Nephron progenitor cell (in vitro differentiated cells): ENCODE results near the gene ARHGAP42.

Experiments
- DNase-seq: peaks from one replicate; pipeline ENCODE4 v3.0.0; 2021
- H3K27ac Mint-ChIP-seq: 2 replicates; pipeline ENCODE4 v1.8.0; 2021; ENCODE audit warnings: mild to moderate bottlenecking, moderate library complexity, mixed read lengths
- H3K27me3 Mint-ChIP-seq: 2 replicates; pipeline ENCODE4 v1.8.0; 2021; ENCODE audit warnings: mild to moderate bottlenecking, low read depth, mixed read lengths; ENCODE audit not compliant: poor library complexity
- H3K36me3 Mint-ChIP-seq: 2 replicates; pipeline ENCODE4 v1.8.0; 2021; ENCODE audit warnings: low read depth, mixed read lengths
- H3K4me1 Mint-ChIP-seq: 2 replicates; pipeline ENCODE4 v1.8.0; 2021; ENCODE audit warnings: mixed read lengths
- H3K4me3 Mint-ChIP-seq: 2 replicates; pipeline ENCODE4 v1.8.0; 2021; ENCODE audit warnings: mild to moderate bottlenecking, moderate library complexity, mixed read lengths
- H3K9me3 Mint-ChIP-seq: 2 replicates; pipeline ENCODE4 v1.8.0; 2021; ENCODE audit warnings: mild to moderate bottlenecking, moderate library complexity, mixed read lengths
- TF ChIP-seq, protein P1 (sequence below): fragments of 200-600 bp; sonication (generic); IDR thresholded peaks from 2 replicates; pipeline ENCODE4 v1.5.0; 2021; ENCODE audit warnings: antibody characterized with exemption

Gene ARHGAP42

DNA sequence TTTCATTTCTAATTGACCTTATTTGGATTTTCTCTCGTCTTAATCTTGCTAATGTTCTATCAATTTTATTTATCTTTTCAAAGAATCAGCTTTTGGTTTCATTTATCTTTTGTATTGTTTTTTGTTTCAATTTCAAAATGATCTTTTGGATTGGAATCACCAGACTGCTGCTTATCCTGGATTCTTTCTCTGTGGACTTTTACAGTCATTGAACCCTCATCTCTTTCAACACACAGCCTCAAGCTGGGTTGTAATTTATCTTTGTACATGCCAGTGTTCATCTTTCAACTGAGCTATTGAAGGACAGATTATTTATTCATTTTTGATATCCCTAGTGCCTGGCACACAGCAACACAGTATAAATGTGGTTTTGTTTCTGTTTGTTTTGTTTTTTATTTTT is 195.9 kb downstream of the ARHGAP42 start:
- Mint-ChIP-seq H3K9me3 (peaks cover 28% of the 10 kb centered on the region), H3K4me1 (peaks cover 26% of the 10 kb centered on the region), H3K27me3 (no peaks in the 10 kb centered on the region), H3K36me3 (peaks cover 25% of the 10 kb centered on the region), H3K27ac (no peak overlapping the region), H3K4me3 (no peak overlapping the region)
- no peak for DNase-seq
- TF ChIP-seq, protein P1, sequence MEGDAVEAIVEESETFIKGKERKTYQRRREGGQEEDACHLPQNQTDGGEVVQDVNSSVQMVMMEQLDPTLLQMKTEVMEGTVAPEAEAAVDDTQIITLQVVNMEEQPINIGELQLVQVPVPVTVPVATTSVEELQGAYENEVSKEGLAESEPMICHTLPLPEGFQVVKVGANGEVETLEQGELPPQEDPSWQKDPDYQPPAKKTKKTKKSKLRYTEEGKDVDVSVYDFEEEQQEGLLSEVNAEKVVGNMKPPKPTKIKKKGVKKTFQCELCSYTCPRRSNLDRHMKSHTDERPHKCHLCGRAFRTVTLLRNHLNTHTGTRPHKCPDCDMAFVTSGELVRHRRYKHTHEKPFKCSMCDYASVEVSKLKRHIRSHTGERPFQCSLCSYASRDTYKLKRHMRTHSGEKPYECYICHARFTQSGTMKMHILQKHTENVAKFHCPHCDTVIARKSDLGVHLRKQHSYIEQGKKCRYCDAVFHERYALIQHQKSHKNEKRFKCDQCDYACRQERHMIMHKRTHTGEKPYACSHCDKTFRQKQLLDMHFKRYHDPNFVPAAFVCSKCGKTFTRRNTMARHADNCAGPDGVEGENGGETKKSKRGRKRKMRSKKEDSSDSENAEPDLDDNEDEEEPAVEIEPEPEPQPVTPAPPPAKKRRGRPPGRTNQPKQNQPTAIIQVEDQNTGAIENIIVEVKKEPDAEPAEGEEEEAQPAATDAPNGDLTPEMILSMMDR: no peak

DNA sequence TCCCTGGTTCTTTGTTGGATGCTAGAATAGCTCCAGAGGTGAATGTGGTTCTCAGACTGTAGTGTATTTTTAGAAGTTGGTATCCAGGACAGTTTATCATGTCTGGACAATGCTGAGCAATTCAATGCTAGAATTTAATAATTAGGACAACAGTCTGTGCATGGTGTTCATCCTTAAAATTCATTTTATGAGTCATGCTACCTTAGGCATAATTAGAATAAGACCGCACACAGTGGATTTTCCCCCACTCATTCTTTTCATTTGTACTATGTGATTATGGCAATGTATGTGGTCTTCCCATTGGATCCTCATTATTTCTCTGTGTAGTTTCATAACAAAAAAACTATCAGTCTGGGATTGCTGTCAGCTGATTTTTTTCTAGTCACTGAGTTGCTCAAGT is 196.7 kb downstream of the ARHGAP42 start:
- Mint-ChIP-seq H3K36me3 (peaks cover 25% of the 10 kb centered on the region), H3K27ac (no peak overlapping the region), H3K4me1 (peaks cover 24% of the 10 kb centered on the region), H3K27me3 (peaks cover 3% of the 10 kb centered on the region), H3K4me3 (no peak overlapping the region), H3K9me3 (peaks cover 28% of the 10 kb centered on the region)
- DNase-seq: no peak
- TF ChIP-seq, protein P1: no peak

DNA sequence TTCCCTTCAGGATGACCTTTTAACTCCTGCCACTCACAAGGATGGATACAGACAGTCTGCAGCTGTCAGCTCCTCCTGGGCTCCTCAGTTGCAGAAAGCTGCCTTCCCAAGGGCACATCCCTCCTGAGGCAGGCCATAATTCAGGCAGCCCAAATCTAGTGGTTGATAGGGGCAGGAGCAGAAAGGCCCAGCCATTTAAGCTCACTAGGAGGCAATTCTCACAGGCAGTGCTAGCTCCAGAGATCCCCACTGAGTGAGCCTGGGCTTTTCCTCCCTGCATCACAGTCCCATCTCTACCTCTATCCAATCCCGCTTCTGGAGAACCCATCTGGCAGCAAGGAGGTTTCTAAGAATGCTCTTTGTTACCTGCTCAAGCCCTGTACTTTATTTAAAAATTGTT is 200.6 kb downstream of the ARHGAP42 start:
- H3K36me3 Mint-ChIP-seq: peaks cover under 1% of the 10 kb centered on the region
- DNase-seq: no peak
- H3K9me3 Mint-ChIP-seq: peaks cover under 1% of the 10 kb centered on the region
- TF ChIP-seq, protein P1: no peak
- no peak overlapping the region for H3K4me3 Mint-ChIP-seq
- peaks cover 7% of the 10 kb centered on the region for H3K27me3 Mint-ChIP-seq
- H3K27ac Mint-ChIP-seq: peak overlapping the region; percentile 23
- H3K4me1 Mint-ChIP-seq: peaks cover 14% of the 10 kb centered on the region

DNA sequence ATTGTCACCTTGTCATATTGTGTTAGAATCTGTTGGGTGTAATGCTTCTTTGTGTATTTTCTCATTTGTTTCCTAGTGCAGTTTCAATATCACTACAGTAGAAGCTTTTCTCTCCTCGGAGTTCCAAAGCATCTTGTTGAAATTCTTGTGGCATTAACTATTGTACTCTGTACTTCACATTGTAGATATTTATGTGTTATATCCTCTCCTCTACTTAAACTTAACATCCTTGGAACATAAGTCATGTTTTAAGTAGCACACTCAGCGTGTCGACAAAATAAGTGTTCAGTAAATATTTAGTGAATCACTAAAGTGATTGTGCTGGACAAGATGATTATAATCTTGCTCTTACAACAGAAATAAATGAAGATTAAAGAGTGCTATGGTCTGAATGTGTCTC is 201.7 kb downstream of the ARHGAP42 start:
- Mint-ChIP-seq H3K4me1 (peaks cover 14% of the 10 kb centered on the region), H3K36me3 (no peaks in the 10 kb centered on the region), H3K27me3 (peaks cover 7% of the 10 kb centered on the region), H3K27ac (no peak overlapping the region), H3K9me3 (no peaks in the 10 kb centered on the region), H3K4me3 (no peak overlapping the region)
- DNase-seq: no peak
- TF ChIP-seq, protein P1: no peak

DNA sequence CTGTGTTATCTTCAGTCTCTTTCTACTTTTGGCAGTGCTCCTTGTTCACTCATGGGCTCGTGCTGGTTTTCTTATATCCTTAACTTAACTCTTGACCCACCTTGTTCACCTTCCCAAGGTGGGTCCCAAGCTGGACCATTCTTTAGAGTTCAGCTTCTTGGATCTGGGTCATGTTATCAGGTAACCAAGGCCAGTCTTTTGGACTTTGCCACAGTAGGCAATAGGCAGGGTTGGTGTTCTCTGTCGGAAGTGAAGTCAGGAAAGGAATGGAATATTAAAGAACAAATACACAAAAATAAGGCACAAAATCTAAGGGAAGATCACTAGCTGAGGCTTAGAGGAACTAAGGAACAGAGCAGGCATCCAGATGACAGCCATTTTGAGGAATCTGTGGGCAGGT is 202.7 kb downstream of the ARHGAP42 start:
- TF ChIP-seq, protein P1: no peak
- H3K27ac Mint-ChIP-seq: no peak overlapping the region
- H3K9me3 Mint-ChIP-seq: no peaks in the 10 kb centered on the region
- H3K36me3 Mint-ChIP-seq: no peaks in the 10 kb centered on the region
- no peak overlapping the region for H3K4me3 Mint-ChIP-seq
- peaks cover 7% of the 10 kb centered on the region for H3K27me3 Mint-ChIP-seq
- no peak for DNase-seq
- peaks cover 14% of the 10 kb centered on the region for H3K4me1 Mint-ChIP-seq

DNA sequence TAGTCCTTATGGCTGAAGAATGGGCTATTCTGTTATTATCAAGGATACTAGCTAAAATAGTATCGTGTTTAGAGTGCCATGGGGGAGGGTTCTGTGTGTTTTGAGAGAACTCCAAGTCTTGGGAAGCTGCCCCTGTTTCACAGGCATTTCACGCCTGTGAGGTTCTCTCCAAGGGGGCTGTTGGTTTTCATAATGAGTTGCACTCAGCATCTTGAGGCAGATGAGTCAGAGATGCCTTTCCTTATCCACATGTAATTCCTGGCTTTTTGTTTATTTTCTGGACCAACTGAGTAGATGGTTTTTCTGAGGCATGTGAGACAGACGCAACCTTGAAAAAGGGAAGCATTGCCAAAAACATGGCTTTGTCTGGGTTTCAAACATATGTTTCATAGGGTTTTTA is 203.7 kb downstream of the ARHGAP42 start:
- Mint-ChIP-seq H3K27me3 (peaks cover 7% of the 10 kb centered on the region), H3K27ac (no peak overlapping the region), H3K36me3 (no peaks in the 10 kb centered on the region), H3K4me1 (peaks cover 14% of the 10 kb centered on the region), H3K9me3 (no peaks in the 10 kb centered on the region), H3K4me3 (no peak overlapping the region)
- DNase-seq: no peak
- TF ChIP-seq, protein P1: no peak
